ENCODE results near the gene WNT6.

WNT6 gene

GRCh38 chr2:218880102-218880858 is 20.7 kb downstream of the WNT6 start, which contains the start of gene WNT10A:
TSS of gene WNT10A (plus strand) at chr2:218880852. CDS start at chr2:218880996, 144 bp downstream.
- peak within 1 kb of the TSS; percentile 92 for H3K9ac ChIP-seq (ENCODE audit: low read length)
- H3K27ac ChIP-seq (ENCODE audit: low read depth, low read length), result peak within 1 kb of the TSS; percentile 98
- H3K9me3 ChIP-seq (ENCODE audit: insufficient read depth, low read length), result no peaks in the 10 kb centered on the region
- peak within 1 kb of the TSS; percentile 68 for H3K4me3 ChIP-seq (ENCODE audit: insufficient read depth, low read length, poor library complexity, severe bottlenecking)
- H3K27me3 ChIP-seq (ENCODE audit: low read length), result no peaks in the 10 kb centered on the region
- H3K4me2 ChIP-seq (ENCODE audit: low read depth, low read length, poor library complexity, severe bottlenecking), result peak within 1 kb of the TSS; percentile 82
- no peaks in the 10 kb centered on the region for H3K36me3 ChIP-seq (ENCODE audit: low read length)
- TF ChIP-seq EZH2phosphoT487 (conservative IDR thresholded peaks at IDR 0.05; ENCODE audit: low read length), result no peak
- no peak for TF ChIP-seq CTCF (IDR thresholded peaks at IDR 0.05; ENCODE audit: insufficient read depth, low read length, poor library complexity, severe bottlenecking)
- peaks cover 44% of the 10 kb centered on the region for H3F3A ChIP-seq (ENCODE audit: insufficient read depth)
- no peaks in the 10 kb centered on the region for H4K20me1 ChIP-seq (ENCODE audit: low read depth, low read length)
- H3K79me2 ChIP-seq (ENCODE audit: insufficient read depth, low read length), result peaks cover 25% of the 10 kb centered on the region; the same call in 1 of the 2 replicates
- peak within 1 kb of the TSS; percentile 2 for H2AFZ ChIP-seq (ENCODE audit: low read depth, low read length, severe bottlenecking)
- H3K9me2 ChIP-seq (replicated peaks; ENCODE audit: insufficient read depth, low read length), result no peaks in the 10 kb centered on the region

- Histone ChIP-seq H2AFZ (ENCODE audit: low read depth, low read length, severe bottlenecking) (no peak overlapping the region), H3K9me2 (replicated peaks; ENCODE audit: insufficient read depth, low read length) (no peaks in the 10 kb centered on the region), H3F3A (ENCODE audit: insufficient read depth) (peaks cover 52% of the 10 kb centered on the region), H3K4me2 (ENCODE audit: low read depth, low read length, poor library complexity, severe bottlenecking) (peak overlapping the region; percentile 82), H3K27me3 (ENCODE audit: low read length) (no peaks in the 10 kb centered on the region), H3K36me3 (ENCODE audit: low read length) (no peaks in the 10 kb centered on the region), H3K4me3 (ENCODE audit: insufficient read depth, low read length, poor library complexity, severe bottlenecking) (peak overlapping the region; percentile 68), H3K27ac (ENCODE audit: low read depth, low read length) (peak overlapping the region; percentile 98), H4K20me1 (ENCODE audit: low read depth, low read length) (no peaks in the 10 kb centered on the region), H3K9ac (ENCODE audit: low read length) (peak overlapping the region; percentile 92), H3K79me2 (ENCODE audit: insufficient read depth, low read length) (peaks cover 25% of the 10 kb centered on the region; the same call in 1 of the 2 replicates), H3K9me3 (ENCODE audit: insufficient read depth, low read length) (no peaks in the 10 kb centered on the region)
- TF ChIP-seq EZH2phosphoT487 (conservative IDR thresholded peaks at IDR 0.05; ENCODE audit: low read length) (no peak), CTCF (IDR thresholded peaks at IDR 0.05; ENCODE audit: insufficient read depth, low read length, poor library complexity, severe bottlenecking) (no peak)
Measured at GRCh38 chr2:218880859-218881594, 21.4 kb downstream of the WNT6 start.

- H3K4me3 ChIP-seq (ENCODE audit: insufficient read depth, low read length, poor library complexity, severe bottlenecking), result peak overlapping the region; percentile 68
Measured at GRCh38 chr2:218881744-218882460, 22.3 kb downstream of the WNT6 start.

More at GRCh38 chr2:218881744-218882460, 22.3 kb downstream of the WNT6 start:
- H2AFZ ChIP-seq (ENCODE audit: low read depth, low read length, severe bottlenecking), result no peak overlapping the region
- no peaks in the 10 kb centered on the region for H3K9me2 ChIP-seq (replicated peaks; ENCODE audit: insufficient read depth, low read length)
- peaks cover 57% of the 10 kb centered on the region for H3F3A ChIP-seq (ENCODE audit: insufficient read depth)
- peak overlapping the region; percentile 98 for H3K27ac ChIP-seq (ENCODE audit: low read depth, low read length)
- peak overlapping the region; percentile 92 for H3K9ac ChIP-seq (ENCODE audit: low read length)
- H3K27me3 ChIP-seq (ENCODE audit: low read length), result no peaks in the 10 kb centered on the region
- peak overlapping the region; percentile 82 for H3K4me2 ChIP-seq (ENCODE audit: low read depth, low read length, poor library complexity, severe bottlenecking)
- TF ChIP-seq EZH2phosphoT487 (conservative IDR thresholded peaks at IDR 0.05; ENCODE audit: low read length) (no peak), CTCF (IDR thresholded peaks at IDR 0.05; ENCODE audit: insufficient read depth, low read length, poor library complexity, severe bottlenecking) (no peak)
- H3K36me3 ChIP-seq (ENCODE audit: low read length), result no peaks in the 10 kb centered on the region
- peaks cover 25% of the 10 kb centered on the region; the same call in 1 of the 2 replicates for H3K79me2 ChIP-seq (ENCODE audit: insufficient read depth, low read length)
- no peaks in the 10 kb centered on the region for H4K20me1 ChIP-seq (ENCODE audit: low read depth, low read length)
- H3K9me3 ChIP-seq (ENCODE audit: insufficient read depth, low read length), result no peaks in the 10 kb centered on the region
